A673 (cell line): ENCODE results near the gene MDK. TPM values are rescaled to one million over a fixed set of nuclear protein-coding genes. Genes with fewer than 3 reads are reported as not detected.

Experiments
- BruUV-seq: library from RNA; stranded (reverse); fragments of 400-500 nt; replicated peaks from 2 replicates; lab custom pipeline; 2021; lab: Mats Ljungman, UMichigan
- CTCF ChIA-PET: fragments of 300-600 bp; sonication (Branson Sonifier 250); formaldehyde crosslinking; loops from one replicate; lab custom pipeline; 2022; ENCODE audit warnings: antibody characterized with exemption; lab: Charles Lee
- POLR2A ChIA-PET: fragments of 300-600 bp; sonication (Branson Sonifier 250); formaldehyde crosslinking; loops from one replicate; lab custom pipeline; 2022; ENCODE audit warnings: antibody characterized with exemption; ENCODE audit not compliant: low non-redundant PET; lab: Charles Lee
- DNase-seq: peaks from one replicate; pipeline ENCODE4 v3.0.0-alpha.2; 2015; ENCODE audit warnings: low spot score
- H3K27ac ChIP-seq: fragments of 200-600 bp; sonication (generic); 2 replicates; pipeline ENCODE4 v1.5.1; 2016; ENCODE audit warnings: mixed run types, low read depth, mild to moderate bottlenecking, mixed read lengths, antibody characterized with exemption, low read length; ENCODE audit not compliant: poor library complexity, severe bottlenecking
- H3K27me3 ChIP-seq: fragments of 200-600 bp; sonication (generic); replicated peaks from 2 replicates; pipeline ENCODE4 v1.6.1; 2017; ENCODE audit warnings: mixed run types, low read depth, mild to moderate bottlenecking, mixed read lengths, antibody characterized with exemption, low read length; ENCODE audit not compliant: insufficient read depth, poor library complexity
- H3K36me3 ChIP-seq: fragments of 200-600 bp; sonication (generic); 2 replicates; pipeline ENCODE4 v1.6.1; 2016; ENCODE audit warnings: mixed run types, mild to moderate bottlenecking, mixed read lengths, antibody characterized with exemption, low read length; ENCODE audit not compliant: insufficient read depth, poor library complexity, severe bottlenecking
- H3K4me1 ChIP-seq: fragments of 200-600 bp; sonication (generic); 2 replicates; pipeline ENCODE4 v1.6.1; 2017; ENCODE audit warnings: mixed run types, mild to moderate bottlenecking, mixed read lengths, antibody characterized with exemption, low read length; ENCODE audit not compliant: insufficient read depth, poor library complexity, severe bottlenecking
- H3K4me3 ChIP-seq: fragments of 200-600 bp; sonication (generic); 2 replicates; pipeline ENCODE4 v1.5.1; 2016; ENCODE audit warnings: low read depth, mixed run types, mild to moderate bottlenecking, mixed read lengths, low read length; ENCODE audit not compliant: poor library complexity, severe bottlenecking
- H3K9me3 ChIP-seq: fragments of 200-600 bp; sonication (generic); 2 replicates; pipeline ENCODE4 v1.6.1; 2016; ENCODE audit warnings: mixed run types, low read depth, mild to moderate bottlenecking, mixed read lengths, antibody characterized with exemption, low read length; ENCODE audit not compliant: poor library complexity, severe bottlenecking
- EZH2 ChIP-seq: fragments of 200-600 bp; sonication (generic); IDR thresholded peaks from 2 replicates; pipeline ENCODE4 v1.6.1; 2017; ENCODE audit warnings: borderline replicate concordance, low read depth, mild to moderate bottlenecking, mixed read lengths, antibody characterized with exemption, low read length; ENCODE audit not compliant: poor library complexity, severe bottlenecking
- intact Hi-C: fragments of 100-400 bp; cut with micrococcal nuclease; formaldehyde crosslinking; loops from one replicate; pipeline ENCODE4 v1.10.0; 2022; ENCODE audit not compliant: unreplicated experiment
- total RNA-seq: library from RNA; stranded (reverse); gene quantifications from 2 replicates; pipeline ENCODE4 v1.2.3, GENCODE V29; 2021
- TF ChIP-seq, protein P1 (sequence below): fragments of 300-800, 200-600 bp; sonication (generic); conservative IDR thresholded peaks from 2 replicates; pipeline ENCODE4 v1.5.1; 2017; ENCODE audit warnings: low read depth, mild to moderate bottlenecking, antibody characterized with exemption, low read length, moderate library complexity, mixed read lengths

The MDK gene
- total RNA-seq, 1 experiment from 2014 or later = 252 TPM

GRCh38 chr11:46402957-46403902 lies 21.8 kb downstream of the MDK start:
- ChIA-PET POLR2A (no interaction called here), CTCF (interaction anchor here (0.5 kb wide), 1 partner anchor 23 kb away, joined by 3 read pairs; no protein-coding TSS in a partner anchor)
- H3K4me1 ChIP-seq = no peaks in the 10 kb centered on the region
- H3K27me3 ChIP-seq = no peaks in the 10 kb centered on the region
- intact Hi-C loops = no loop called here
- no peak for DNase-seq
- H3K36me3 ChIP-seq = peaks cover 16% of the 10 kb centered on the region
- no peak overlapping the region for H3K4me3 ChIP-seq
- no peak overlapping the region for H3K27ac ChIP-seq
- no TSS peak for BruUV-seq
- H3K9me3 ChIP-seq = no peaks in the 10 kb centered on the region
- TF ChIP-seq, protein P1, sequence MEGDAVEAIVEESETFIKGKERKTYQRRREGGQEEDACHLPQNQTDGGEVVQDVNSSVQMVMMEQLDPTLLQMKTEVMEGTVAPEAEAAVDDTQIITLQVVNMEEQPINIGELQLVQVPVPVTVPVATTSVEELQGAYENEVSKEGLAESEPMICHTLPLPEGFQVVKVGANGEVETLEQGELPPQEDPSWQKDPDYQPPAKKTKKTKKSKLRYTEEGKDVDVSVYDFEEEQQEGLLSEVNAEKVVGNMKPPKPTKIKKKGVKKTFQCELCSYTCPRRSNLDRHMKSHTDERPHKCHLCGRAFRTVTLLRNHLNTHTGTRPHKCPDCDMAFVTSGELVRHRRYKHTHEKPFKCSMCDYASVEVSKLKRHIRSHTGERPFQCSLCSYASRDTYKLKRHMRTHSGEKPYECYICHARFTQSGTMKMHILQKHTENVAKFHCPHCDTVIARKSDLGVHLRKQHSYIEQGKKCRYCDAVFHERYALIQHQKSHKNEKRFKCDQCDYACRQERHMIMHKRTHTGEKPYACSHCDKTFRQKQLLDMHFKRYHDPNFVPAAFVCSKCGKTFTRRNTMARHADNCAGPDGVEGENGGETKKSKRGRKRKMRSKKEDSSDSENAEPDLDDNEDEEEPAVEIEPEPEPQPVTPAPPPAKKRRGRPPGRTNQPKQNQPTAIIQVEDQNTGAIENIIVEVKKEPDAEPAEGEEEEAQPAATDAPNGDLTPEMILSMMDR = no peak

DNA sequence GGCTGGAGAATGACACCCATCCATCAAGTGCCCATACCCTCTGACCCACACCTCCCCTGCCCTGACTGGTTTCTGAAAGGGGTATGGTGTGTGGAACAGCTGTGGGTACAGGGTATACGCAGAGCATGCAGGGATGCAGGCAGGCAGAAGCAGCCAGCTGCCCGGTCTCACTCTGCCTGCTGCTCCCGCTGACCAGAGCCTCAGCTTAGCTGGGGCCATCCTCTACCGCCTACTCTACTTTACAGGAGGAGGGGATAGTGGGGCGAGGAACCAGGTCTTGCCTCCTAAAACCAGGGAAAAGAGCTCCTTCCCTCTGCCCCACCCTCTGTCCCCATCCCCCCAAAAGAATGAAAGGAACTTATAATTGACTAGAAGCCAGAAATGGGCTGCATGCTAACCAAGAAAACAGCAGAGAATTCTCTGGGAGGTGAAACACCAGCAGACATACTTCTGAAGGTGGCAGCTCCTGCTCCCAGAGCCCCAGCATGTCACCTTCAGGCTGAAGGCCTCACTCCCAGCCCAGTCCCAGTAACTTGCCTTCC lies 23.1 kb downstream of the MDK start:
- Histone ChIP-seq H3K36me3 (peaks cover 22% of the 10 kb centered on the region), H3K9me3 (no peaks in the 10 kb centered on the region), H3K27me3 (no peaks in the 10 kb centered on the region), H3K4me3 (no peak overlapping the region), H3K27ac (no peak overlapping the region), H3K4me1 (no peaks in the 10 kb centered on the region)
- BruUV-seq = no TSS peak
- TF ChIP-seq, protein P1 = no peak
- no peak for TF ChIP-seq EZH2
- DNase-seq = no peak
- ChIA-PET CTCF (interaction anchor here (0.8 kb wide), 1 partner anchor 21 kb away, joined by 3 read pairs; no protein-coding TSS in a partner anchor), POLR2A (interaction anchor here (0.6 kb wide), 1 partner anchor 413 kb away, joined by 4 read pairs; no protein-coding TSS in a partner anchor)
- intact Hi-C loops = no loop called here

DNA sequence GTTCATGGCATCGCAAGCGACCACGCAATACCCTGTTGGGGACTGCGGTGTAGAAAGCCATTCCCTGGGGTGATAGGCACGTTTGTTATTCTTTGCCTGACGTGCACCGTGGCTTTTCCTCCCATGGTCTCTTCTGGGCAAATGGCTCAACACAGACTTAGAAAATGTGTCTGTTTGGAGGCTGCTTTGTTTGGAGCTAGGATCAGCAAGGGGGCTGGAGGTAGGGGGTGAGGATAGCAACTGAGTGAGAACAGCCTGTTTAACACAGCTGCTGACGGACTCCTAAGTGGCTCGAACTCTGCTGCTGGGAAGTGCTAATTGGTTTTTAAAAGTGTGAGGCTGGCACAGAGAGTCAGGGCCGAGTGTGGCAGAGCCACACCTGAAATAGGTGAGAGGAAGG lies 26.2 kb downstream of the MDK start:
- H3K27me3 ChIP-seq = no peaks in the 10 kb centered on the region
- POLR2A ChIA-PET = no interaction called here
- DNase-seq = no peak
- TF ChIP-seq EZH2 = no peak
- TF ChIP-seq, protein P1 = no peak
- no TSS peak for BruUV-seq
- no peak overlapping the region for H3K4me3 ChIP-seq
- CTCF ChIA-PET = interaction anchor here (0.7 kb wide), 1 partner anchor 122 kb away, joined by 3 read pairs; no protein-coding TSS in a partner anchor
- intact Hi-C loops = no loop called here
- peaks cover 27% of the 10 kb centered on the region for H3K36me3 ChIP-seq
- H3K27ac ChIP-seq = no peak overlapping the region
- H3K9me3 ChIP-seq = no peaks in the 10 kb centered on the region
- no peaks in the 10 kb centered on the region for H3K4me1 ChIP-seq
